Skin epidermis (tissue), 12 donors: ENCODE data around the gene NT5DC1.
A peak's percentile ranks its signal among the peaks of the same experiment; 100 is the strongest.

Source experiments
- H3K27ac ChIP-seq, 21 experiments: fragments of 200-600 bp; sonication (generic) in 11 of 21; one replicate each; pipeline ENCODE4 v1.5.0; 2020; ENCODE audit warnings: mild to moderate bottlenecking in 3 of 21, inconsistent platforms in 2 of 21, moderate library complexity in 2 of 21
- H3K4me3 ChIP-seq, 7 experiments: fragments of 200-600 bp; sonication (generic) in 2 of 7; one replicate each; pipeline ENCODE4 v1.5.0; 2020; ENCODE audit warnings: inconsistent platforms in 2 of 7, mild to moderate bottlenecking in 2 of 7, moderate library complexity in 1 of 7

Gene NT5DC1

DNA sequence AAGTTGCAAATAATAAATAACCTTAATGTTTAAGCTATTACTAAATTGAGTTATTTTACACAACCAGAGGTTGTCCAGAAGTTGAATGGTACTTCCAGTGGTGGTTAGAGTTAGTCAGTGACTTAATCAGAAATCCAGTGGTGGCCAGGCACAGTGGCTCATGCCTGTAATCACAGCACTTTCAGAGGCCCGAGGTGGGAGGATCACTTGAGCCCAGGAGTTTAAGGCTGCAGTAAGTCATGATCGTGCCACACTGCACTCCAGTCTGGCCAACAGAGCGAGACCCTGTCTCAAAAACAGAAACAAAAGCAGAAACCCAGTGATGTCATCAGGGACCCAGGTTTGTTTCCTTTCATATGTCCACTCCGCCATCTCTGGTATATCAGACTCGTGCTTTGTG is 118.2 kb downstream of the NT5DC1 start:
- no peak overlapping the region for H3K27ac ChIP-seq
- H3K4me3 ChIP-seq: no peak overlapping the region

DNA sequence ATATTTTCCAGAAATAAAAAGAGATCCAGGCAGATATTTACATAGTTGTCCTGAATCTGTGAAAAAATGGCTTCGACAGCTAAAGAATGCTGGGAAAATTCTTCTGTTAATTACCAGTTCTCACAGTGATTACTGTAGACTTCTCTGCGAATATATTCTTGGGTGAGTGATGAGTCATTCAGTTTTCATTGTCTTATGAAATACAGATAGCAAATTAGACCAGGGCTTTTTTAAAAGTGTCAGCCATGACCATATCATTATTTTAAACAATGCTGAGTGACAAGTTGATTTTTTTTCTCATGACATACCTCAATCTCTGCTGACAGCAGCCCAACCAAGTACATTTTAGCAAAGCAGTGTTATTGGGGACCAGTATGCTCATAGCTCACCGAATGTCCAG is 120.4 kb downstream of the NT5DC1 start:
- Histone ChIP-seq H3K4me3 (no peak overlapping the region), H3K27ac (no peak overlapping the region)

DNA sequence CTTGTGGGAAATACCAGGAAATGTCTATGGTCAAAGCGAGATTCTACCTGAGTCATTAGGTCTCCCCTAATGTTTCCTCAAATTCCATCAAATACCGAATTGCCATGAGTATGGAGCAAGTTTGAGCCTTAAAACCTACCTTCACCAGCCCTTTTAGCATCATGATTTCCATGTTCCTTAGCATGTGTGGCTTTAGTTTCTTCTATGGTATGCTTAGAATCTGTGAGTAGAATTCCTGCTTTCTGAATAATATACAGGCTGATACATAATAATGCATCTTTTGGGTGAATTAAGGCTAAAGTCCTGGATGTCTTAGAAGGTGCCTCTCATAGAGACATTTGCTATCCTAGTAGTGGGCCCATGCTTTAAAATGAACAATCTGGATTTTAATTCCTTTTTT is 121.3 kb downstream of the NT5DC1 start:
- no peak overlapping the region for H3K27ac ChIP-seq
- no peak overlapping the region for H3K4me3 ChIP-seq

DNA sequence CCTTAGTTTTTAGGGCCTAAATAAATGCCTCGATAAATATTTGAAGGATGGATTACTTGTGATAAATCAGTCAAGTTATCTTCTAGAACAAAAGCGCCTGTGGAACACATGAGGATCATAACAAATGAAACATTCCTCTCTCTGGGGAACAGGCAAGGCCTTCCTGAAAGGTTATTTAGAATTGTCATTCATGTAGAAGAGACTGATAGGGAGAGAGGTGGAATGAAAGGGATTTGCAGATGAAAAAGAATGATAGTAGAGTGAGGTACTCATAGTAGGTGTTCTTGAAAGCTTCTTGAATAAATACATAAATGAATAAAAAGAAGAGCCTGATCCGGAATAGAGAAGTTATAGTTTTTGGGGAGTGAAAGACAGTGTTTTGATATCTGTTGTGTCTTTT is 122.7 kb downstream of the NT5DC1 start:
- no peak overlapping the region for H3K27ac ChIP-seq
- H3K4me3 ChIP-seq: no peak overlapping the region

DNA sequence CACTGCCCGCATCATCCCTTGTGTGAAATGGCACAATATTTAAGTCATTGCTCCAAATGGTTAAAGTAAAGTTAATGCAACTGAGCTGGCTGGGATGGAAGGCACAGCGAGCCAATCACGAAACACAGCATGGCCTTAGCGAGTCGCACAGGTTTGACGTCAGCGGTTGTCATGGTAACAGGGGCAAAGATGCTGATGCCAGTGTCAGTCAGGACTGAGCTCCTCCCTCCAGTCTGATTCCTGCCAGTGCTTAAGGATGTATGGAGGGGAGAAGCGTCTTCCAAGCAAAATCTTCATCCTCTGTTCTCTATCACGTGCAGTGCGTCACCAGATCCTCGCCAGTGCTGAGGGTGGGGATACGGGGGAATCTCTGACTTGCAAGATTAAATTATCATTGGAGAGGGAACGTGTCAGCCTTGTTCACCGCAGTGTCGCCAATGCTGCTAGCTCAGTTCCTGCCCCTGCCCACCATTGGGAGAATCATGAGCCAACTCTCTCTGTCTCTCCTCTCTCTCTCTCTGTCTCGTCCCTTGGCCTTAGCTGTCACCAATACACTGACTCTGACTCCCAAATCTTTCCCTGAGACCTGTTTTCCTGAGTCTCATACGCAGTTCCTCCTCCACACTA is 128.7 kb downstream of the NT5DC1 start:
- H3K27ac ChIP-seq: no peak overlapping the region
- no peak overlapping the region for H3K4me3 ChIP-seq

DNA sequence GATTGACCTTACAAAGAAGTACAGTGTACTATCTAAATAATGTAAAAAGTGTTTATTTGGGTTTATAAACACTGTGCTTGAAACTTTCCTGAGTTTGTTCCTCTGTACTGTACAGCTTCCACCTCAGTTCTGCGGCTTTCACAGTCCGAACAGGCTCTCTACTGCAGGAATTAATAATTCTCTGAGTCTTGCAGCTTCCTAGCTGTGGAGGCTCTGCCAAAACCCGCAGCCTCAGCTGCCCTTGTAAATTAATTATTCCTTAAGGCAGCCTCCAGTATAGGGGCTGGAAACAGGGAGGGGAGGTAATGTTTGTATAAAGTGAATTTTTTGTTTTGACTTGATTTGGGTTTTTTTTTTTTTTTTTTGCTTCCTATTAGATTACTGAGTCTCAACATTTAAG is 134.0 kb downstream of the NT5DC1 start:
- no peak overlapping the region for H3K27ac ChIP-seq
- H3K4me3 ChIP-seq: no peak overlapping the region

DNA sequence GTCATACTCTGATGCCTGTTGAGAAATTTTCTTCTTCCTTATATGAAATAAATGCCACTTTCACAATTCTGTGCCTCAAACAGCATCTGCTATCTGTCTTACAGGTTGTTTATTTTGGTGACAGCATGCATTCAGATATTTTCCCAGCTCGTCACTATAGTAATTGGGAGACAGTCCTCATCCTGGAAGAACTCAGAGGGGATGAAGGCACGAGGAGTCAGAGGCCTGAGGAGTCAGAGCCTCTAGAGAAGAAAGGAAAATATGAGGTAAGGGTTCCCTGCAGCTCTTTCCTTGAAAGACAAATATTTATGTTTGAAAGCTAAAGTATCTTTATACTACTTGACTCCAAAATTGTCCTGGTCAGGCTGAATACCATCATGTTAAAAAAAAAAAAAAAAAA is 137.4 kb downstream of the NT5DC1 start:
- Histone ChIP-seq H3K27ac (no peak overlapping the region), H3K4me3 (no peak overlapping the region)

DNA sequence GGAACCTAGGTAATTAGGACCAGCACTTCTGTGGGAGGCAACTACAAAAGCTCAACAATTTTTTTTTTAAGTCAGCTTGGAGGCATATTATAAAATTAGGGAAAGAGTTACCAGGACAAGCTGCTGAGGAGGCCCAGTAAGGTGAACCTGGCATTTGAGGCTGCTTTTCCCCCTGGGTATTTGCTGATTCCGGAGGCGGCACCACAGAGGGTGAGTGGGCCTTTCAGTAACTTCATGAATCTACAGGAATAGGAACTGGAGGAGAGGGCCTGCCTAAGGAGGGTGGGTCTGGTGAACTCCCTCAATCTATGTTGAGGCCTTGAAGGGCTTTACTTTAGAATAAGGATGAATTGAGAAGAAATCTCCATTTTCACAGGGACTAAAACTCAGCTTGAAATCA is 138.6 kb downstream of the NT5DC1 start:
- Histone ChIP-seq H3K4me3 (no peak overlapping the region), H3K27ac (no peak overlapping the region)

DNA sequence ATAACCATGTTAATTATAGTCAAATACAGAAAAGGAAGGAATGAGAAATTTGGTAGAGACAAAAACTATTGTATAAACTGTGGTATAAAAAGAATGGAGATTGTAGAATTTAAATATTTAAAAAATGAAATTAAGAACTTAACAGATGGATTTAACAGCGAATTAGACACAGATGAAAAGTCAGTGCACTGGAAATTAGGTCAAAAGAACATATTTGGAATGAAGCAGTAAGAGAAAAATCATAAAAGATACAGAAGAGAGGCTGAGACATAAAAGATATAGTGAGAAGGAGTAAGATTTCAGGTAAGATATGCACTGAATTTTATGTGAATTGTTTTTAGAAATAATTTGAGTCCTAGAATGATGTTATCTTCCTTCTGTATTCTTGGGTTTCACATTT is 139.2 kb downstream of the NT5DC1 start:
- no peak overlapping the region for H3K4me3 ChIP-seq
- H3K27ac ChIP-seq: no peak overlapping the region

DNA sequence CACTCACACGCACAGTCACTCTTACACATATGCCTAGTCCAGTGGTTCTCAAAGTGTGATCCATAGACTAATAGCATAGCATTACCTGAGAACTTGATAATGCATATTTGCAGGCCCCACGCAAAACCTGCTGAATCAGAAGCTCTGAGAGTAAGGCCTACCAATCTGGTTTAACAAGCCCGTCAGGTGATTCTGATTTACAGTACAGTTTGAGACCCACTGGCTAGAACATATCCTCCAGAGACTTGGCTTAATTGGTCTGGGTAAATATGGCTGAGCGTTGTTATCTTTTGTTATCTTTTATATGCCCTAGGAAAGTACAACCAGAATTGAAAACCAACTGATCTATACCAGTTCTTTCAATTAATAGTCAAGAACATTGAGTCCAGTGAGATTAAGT is 143.6 kb downstream of the NT5DC1 start:
- Histone ChIP-seq H3K4me3 (no peak overlapping the region), H3K27ac (no peak overlapping the region)

DNA sequence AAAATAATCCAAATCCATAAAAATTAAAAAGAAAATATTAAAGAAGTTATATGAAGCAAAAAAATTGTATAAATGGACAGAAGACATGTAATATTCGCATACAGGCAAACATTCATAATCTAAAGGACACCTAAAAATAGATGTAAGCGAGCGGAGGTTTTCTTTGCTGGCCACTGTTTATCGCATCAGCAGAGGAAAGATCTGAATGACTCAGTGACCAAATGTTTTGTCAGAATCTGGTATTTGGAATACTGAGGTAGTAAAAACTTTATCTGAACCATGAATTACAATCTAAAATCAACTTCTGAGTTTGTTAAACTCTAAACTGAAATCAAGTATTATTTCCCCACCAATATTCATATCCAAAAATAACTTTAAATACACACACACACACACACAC is 145.4 kb downstream of the NT5DC1 start:
- Histone ChIP-seq H3K4me3 (no peak overlapping the region), H3K27ac (no peak overlapping the region)

DNA sequence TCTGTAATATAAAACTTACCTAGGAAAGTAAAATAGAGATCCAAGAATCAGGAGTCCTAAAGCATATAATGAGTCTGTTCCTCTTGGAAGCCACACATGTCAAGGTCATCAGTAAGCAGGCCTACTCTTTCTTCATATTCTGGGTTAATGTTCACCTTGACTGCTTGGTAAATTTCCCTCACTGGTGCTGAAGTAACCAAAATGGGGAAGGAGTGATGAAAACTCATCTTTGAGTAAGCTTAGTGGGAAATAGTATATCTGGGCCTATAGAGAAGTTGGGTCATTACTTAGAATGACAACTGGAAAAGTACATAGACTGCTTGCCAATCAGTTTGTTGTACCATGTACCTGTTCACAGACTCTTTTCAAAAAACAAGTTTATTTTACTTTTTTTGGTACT is 146.6 kb downstream of the NT5DC1 start:
- H3K27ac ChIP-seq: no peak overlapping the region
- H3K4me3 ChIP-seq: no peak overlapping the region

DNA sequence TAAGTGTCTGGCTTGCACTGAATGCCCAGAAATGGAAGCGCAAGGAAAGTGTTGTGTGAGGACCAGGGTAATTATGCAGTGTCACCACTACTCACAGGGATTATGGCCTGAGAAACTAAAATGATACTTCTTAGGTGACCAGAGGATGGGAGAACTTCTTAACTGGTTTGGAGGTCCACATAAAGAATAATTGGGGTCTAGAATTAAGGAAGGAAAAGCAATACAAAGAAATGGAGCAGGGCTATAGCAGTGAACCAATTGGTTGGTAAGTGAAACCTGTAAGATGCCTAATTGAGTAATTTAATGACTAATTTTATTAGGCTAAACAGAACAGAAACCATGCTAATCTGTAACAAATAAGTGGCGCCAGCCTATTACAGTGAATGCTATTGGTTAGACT is 147.9 kb downstream of the NT5DC1 start:
- Histone ChIP-seq H3K27ac (no peak overlapping the region), H3K4me3 (no peak overlapping the region)

DNA sequence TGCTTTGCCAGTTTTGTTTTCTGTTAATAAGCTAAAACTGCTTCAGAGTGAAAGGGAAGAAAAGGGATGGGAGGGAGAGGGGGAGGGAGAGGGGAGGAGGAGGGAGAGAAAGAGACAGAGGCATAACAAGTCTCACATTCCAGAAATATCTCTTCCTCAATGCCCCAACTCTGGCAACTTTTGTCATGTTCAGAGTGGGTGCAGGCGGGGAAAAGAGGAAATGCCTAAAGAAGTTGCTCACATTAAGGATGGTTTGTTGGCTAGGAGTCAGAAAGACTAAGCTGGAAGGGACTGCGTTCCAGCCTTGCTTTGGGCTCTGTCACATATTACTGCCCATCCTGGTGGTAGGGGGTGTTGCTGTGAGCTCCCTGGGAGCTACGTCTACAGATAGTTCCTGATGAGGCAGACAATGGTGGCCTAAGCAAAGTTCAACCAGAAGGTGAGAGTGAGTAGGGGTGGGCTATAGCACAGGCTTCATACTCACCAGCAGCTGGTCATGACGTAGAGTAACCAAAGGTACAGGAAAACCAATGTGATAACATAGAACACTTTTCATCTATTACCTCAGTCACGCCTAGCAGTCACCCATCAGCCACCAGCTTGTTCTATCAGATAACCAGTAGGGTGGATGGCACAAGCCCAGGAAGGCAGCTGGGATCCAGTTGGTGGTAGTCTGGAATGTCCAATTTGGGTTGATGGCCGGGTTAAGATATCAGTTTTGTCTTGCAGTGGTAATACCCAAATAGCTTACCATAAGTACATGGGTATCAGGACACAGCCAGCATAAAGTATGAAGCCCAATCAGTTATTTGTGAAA is 151.1 kb downstream of the NT5DC1 start:
- no peak overlapping the region for H3K27ac ChIP-seq
- peak overlapping the region in 1 of 7 experiments; percentile 8 for H3K4me3 ChIP-seq

DNA sequence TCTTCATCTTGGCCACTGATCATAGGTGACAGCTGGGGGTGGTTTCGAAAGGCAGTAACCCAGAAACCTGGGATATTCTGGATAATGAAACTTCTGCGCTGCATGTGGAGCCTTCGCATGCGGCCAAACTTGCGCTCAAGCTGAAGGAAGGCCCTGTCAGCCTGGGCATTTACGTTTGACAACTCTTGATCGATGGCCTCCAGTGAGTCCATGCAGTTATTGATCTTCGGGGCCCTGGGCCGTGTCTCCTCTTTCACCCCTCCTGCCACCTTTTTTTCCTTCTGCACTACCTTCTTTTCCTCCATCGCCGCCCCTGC is 152.5 kb downstream of the NT5DC1 start:
- H3K27ac ChIP-seq: peak overlapping the region; percentile 31 to 96 (median 88)
- H3K4me3 ChIP-seq: peak overlapping the region; percentile 75 to 100 (median 95)

DNA sequence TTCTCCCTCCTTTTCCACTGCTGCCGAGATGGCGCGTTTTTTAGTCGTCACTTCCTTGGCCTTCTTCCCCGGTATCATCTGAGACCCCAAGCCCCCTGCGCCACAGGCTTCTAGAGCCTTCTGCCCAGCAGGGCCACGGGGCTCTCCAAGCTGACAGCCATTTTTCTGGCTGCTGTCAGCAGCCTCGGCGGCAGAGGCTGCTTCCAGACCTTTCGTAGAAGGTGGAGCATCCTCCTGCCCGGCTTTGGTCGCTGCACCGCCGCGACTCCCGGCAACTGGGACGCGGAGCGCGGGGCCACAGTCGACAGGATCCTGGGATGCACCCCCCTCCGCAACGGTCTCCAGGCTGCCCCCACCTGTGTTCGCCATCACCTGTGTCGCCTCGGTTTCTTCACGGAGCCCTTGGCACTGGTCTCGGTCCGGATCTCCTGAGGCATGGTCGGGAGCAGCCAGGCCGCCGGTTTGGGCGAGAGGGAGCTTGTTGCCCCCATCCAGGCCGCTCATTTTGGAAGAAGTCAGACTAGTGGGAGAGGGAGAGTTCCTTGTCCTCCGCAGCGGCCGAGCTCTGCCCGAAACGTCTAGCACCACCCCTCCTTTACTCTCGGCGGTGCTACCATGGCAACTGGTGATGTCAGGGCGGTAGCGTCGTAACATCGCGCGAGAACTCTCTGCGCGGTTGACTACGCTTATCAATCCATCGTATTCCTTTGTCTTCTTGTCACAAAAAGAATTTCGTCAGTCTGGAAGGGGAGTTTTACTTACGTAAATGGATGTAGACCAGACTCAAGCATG is 153.0 kb downstream of the NT5DC1 start, which contains the start of gene TSPYL4:
Gene TSPYL4 (minus strand): TSS at position 571 of the 792 bp plus-strand sequence. CDS start 67 bp downstream, at position 504.
- peak within 1 kb of the TSS; percentile 31 to 96 (median 88) for H3K27ac ChIP-seq
- peak within 1 kb of the TSS; percentile 75 to 100 (median 95) for H3K4me3 ChIP-seq

DNA sequence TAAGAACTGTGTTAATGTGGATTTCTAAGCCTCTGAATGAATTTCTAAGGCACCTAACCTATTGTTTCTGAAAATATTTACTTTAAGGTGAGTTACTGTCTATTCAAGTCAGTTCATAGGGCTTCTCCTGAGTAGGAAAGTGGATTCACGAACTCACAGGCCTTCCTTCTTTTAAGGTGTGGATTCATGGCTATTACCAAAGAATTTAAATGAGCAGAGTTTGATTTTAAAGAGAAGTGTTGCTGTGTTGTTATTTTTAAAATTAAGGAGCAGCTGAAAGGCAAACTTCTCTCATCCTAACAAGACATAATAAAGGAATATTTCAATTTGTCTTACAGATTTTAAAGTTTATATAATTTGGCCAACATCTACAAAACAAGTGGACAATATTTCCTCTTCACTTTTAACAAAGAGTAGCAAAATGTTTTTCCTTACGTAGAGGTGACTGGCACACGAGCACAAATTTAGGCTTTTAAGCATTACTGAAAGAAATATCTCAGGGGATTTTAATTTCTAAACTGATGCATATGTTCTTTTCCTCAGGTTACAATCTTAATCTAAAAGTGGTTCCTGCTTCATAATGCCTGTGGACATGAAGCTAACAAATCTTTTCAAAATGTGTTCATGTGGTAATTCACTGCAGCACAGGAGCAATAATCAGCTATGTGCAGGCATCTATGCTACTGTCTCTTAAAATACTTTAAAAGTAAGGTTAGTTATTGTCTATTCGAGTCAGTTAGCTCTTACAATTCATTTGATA is 153.8 kb downstream of the NT5DC1 start:
- Histone ChIP-seq H3K27ac (peak overlapping the region in 20 of 21 experiments; percentile 65 to 96 (median 88)), H3K4me3 (peak overlapping the region; percentile 75 to 100 (median 95))

DNA sequence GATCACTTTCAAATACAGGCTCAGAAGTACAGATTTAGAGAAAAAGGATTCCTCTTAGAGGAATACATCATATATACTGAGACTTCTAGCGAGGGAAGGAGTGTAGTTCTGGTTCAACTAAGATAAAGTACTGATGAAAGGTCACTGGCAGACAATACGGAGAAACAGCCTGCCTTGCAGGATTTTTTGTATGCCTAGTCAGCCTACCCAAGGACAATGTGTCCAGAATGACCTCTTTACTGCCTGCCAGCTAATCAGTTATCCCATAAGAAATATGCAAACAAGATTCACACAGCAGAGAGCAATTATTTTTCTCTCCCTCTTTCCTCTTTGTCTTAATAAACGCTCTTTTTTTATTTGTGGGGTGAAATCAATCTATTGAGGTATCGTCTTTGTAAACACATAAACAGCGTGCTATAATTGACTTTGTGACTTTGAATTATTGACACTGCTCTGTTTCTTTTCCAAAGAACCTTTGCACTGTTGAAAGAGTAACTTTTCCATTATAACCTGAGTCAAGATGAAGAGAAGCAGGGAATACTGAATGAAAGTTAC is 154.7 kb downstream of the NT5DC1 start:
- peak overlapping the region in 4 of 21 experiments; percentile 90 to 96 (median 91) for H3K27ac ChIP-seq
- H3K4me3 ChIP-seq: no peak overlapping the region

DNA sequence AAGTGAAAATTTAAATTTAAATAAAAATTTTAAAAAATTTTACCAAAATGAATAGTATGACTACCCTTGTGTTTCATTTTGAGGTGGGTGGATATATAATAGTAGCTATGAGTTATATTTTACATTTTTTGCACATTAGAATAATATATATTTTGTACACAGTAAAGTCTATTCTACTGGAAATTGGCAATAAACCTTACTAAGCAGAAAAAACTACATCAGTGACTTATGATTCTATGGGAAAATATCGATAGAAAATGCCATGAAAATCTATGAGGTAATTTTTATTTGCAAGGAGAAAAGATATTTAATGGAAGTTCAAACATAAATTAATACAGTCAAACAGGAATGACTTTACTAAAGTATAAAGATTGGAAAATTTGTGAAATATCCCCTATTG is 156.0 kb downstream of the NT5DC1 start:
- Histone ChIP-seq H3K27ac (no peak overlapping the region), H3K4me3 (no peak overlapping the region)

DNA sequence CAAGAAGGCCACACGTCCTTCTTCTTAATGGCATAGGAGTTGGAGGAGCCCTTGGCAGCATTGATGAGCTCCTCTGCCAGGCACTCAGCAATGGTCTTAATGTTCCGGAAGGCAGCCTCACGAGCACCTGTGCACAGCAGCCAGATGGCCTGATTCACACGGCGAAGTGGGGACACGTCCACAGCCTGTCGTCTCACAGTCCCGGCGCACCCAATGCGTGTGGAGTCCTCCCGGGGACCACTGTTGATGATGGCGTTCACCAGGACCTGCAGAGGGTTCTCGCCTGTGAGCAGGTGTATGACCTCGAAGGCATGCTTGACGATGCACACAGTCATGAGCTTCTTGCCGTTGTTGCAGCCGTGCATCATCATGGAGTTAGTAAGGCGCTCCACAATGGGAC is 157.9 kb downstream of the NT5DC1 start:
- Histone ChIP-seq H3K27ac (no peak overlapping the region), H3K4me3 (no peak overlapping the region)
